NK-92 (cell line): ENCODE measurements around the gene WDR64.
"Not testable (repeated sequence)": the region's sequence is repeated elsewhere in the genome, so short reads cannot be mapped to it uniquely, and the experiment has no call there.

Experiments
- DNase-seq: peaks from one replicate; lab custom pipeline; 2025; ENCODE audit not compliant: unreplicated experiment; lab: John Stamatoyannopoulos, UW

The WDR64 gene

DNA sequence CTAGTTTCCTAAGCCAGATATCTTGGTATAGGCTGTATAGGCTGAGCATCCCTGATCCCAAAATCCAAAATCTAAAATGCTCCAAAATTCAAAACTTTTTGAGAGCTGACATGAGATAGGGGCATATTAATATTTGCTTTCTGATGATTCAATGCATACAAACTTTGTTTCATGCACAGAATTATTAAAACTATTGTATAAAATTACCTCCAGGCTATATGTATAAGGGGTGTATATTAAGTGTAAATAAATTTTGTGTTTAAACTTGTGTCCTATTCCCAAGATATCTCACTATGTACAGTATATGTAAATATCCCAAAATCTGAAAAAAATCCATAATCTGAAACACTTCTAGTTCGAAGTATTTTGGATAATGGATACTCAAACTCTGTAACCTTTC lies 2.6 kb downstream of the WDR64 start:
- DNase-seq, result no peak

DNA sequence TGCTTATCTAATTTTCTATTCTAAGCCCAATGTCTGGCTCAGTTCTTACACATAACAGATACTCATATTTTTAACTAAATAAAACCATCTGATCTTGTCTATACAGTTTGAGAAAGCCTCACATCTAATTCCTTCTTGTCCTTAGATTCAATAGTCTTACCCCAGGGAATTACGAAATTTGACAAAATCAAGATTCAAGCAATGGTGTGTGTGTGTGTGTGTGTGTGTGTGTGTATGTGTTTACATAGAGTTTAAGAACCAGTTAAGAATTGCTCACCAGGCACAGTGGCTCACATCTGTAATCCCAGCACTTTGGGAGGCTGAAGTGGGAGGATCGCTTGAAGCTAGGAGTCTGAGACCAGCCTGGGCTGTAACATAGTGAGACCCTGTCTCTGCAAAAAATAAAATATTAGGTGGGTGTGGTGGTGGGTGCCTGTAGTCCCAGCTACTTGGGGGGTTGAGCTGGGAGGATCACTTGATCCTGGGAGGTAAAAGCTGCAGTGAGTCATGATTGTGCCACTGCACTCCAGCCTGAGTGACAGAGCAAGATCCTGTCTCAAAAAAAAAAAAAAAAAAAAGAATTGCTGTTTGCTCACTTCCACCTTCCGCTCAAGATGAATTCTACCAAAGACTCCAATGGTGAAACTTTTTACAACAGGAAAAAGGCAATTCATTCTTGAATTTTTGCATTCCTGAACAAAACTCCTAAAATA lies 6.2 kb downstream of the WDR64 start:
- no peak for DNase-seq

DNA sequence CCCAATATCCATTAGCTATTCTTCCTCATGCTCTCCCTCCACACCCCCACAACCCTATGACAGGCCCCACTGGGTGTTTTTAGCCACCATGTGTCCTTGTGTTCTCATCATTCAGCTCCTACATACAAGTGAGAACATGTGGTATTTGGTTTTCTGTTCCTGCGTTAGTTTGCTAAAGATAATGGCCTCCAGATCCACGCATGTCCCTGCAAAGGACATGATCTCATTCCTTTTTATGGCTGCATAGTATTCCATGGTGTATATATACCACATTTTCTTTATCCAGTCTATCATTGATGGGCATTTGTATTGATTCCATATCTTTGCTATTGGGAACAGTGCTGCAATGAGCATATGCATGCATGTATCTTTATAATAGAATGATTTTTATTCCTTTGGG lies 6.9 kb downstream of the WDR64 start:
- not testable (repeated sequence) for DNase-seq

DNA sequence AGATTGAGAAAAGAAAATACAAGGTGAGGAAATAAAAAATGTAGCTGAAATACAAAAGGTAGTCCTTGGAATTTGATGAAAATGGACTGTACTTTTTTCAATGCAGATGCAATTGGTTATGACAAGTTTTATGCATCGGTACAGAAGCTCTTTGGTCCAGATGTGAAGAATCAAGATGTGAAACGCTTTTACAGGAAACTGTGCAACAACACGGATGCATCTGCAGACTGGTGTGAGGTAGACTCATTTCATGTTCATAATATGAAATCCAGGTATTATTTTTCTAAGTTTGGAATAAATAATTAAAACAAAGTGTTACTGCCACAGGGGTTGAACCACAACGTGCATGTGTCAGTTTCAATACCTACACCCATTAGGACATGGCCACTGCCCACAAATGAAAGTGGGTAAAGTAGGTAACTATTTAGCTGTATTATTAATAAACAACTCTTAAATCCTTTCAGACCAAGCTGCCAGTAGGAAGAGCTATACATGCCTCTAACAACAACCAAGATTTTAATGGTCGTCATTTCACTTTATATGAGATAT lies 8.4 kb downstream of the WDR64 start:
- no peak for DNase-seq

GRCh38 chr1:241666419-241666818 lies 14.3 kb downstream of the WDR64 start:
- no peak for DNase-seq

DNA sequence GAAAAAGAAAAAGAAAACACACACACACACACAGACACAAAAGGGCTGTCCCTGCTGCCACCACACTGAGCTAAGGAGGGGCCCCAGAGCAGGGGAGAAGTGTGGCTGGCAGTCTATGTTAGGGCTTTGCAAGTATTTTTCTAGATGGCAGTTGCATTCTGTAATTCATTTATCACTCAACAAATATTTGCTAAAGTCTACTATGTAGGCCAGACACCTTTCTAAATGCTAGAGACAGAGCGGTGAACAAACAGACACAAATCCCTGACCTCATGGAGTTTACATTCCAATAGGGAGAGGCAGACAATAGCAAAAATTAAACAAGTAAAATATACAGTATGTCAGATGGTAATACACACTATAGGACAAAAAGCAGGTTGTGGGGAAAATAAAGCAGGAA lies 20.2 kb downstream of the WDR64 start:
- no peak for DNase-seq

DNA sequence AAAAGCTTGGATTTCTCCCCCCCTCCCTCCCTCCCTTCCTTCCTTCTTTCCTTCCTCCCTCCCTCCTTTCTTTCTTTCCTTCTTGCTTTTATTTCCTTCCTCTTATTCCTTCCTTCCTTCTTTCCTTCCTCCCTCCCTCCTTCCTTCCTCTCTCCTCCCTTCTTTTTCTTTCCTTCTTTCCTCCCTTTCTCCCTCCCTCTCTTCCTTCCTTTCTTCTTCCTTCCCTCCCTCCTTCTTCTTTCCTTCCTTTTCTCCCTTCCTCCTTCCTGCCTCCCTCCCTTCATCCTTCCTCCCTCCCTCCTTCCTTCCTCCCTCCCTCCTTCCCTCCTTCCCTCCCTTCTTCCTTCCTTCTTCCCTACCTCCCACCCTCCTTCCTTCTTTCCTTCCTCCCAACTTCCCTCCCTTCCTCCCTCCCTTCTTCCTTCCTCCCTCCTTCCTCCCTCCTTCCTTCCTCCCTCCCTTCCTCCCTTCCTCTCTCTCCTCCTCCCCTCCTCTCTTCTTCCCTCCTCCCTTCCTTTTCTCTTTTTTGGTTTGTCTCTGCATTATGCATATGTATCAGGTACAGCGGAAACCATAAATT lies 22.8 kb downstream of the WDR64 start:
- DNase-seq, result no peak

- no peak for DNase-seq
Observed at GRCh38 chr1:241675983-241676382, 23.9 kb downstream of the WDR64 start.

GRCh38 chr1:241677201-241677600 lies 25.1 kb downstream of the WDR64 start:
- no peak for DNase-seq

DNA sequence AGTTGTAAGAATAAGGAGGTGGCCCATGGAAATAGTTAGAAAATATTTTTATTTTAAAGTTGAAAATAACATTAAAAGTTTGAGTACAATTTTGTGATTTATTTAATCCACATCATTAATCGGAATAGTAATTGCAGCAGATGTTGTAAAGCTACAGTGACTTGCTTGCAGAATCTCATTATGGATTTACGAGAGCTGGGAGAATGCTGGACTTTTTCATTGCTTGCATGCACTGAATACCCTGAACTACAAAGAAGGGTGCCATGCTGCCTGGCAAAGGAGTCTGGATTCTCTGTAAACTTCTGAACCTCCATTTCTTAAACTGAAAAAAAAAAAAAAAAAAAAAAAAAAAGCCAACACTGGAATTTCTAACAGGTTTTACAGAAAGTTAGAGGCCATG lies 26.5 kb downstream of the WDR64 start:
- no peak for DNase-seq

DNA sequence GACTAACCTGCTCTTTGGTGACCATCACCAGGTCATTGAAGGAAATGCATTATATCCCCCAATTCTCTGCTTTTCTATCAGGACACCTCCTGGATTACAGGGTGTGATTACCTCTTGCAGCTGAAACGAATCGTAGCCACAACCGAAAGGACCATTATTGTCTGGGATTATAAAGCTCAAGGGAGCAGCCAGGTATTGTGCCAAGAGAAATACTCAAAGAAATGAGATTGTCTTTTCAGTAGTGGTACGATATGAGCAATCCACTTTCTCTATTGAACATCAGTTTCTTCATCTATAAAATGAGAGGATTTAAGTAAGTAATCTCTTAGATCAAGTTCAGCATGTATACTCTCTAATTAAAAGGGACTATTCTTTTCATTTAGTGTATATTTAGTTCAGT lies 27.3 kb downstream of the WDR64 start:
- DNase-seq, result no peak

DNA sequence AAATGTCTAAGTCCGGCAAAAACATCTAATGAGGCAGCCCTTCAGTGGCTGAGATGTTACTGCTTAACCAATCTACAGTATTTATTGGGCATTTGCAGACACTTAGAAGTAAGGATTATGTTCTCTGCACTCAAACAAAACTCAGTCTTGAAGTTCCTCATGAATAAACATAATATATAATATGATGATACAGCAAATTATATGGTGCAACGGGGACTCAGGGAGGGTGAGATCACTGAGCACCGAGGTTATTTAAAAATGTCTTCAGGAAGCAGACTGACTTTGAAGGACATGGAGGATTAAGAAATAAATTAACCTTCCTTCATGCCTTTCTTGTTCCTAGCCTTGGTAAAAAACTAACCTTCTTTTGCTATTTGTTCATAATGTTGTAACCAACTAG lies 27.9 kb downstream of the WDR64 start:
- no peak for DNase-seq

GRCh38 chr1:241681861-241682448 lies 29.9 kb downstream of the WDR64 start:
- DNase-seq, result not testable (repeated sequence)

GRCh38 chr1:241682921-241683320 lies 30.8 kb downstream of the WDR64 start:
- no peak for DNase-seq

- DNase-seq, result no peak
Observed at GRCh38 chr1:241684108-241684507, 32.0 kb downstream of the WDR64 start.

DNA sequence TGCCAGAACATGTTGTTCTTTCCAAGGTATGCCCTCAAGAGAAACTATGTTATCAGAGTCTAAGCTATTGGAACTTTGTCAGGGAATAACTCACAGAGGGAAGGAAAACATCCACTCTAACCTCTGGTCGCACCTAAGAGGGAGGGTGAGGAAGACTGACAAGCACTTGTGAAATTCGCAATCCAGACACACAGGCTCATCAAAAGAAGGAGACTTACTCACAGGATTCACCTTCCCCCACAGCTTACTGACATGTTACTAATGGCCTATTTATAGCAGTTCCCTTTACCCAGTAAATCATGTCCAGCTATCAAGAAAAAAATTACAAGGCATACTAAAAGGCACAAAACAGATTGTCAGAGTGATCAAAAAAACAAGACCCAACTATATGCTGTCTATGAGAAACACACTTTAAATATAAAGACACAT lies 36.9 kb downstream of the WDR64 start:
- no peak for DNase-seq

DNA sequence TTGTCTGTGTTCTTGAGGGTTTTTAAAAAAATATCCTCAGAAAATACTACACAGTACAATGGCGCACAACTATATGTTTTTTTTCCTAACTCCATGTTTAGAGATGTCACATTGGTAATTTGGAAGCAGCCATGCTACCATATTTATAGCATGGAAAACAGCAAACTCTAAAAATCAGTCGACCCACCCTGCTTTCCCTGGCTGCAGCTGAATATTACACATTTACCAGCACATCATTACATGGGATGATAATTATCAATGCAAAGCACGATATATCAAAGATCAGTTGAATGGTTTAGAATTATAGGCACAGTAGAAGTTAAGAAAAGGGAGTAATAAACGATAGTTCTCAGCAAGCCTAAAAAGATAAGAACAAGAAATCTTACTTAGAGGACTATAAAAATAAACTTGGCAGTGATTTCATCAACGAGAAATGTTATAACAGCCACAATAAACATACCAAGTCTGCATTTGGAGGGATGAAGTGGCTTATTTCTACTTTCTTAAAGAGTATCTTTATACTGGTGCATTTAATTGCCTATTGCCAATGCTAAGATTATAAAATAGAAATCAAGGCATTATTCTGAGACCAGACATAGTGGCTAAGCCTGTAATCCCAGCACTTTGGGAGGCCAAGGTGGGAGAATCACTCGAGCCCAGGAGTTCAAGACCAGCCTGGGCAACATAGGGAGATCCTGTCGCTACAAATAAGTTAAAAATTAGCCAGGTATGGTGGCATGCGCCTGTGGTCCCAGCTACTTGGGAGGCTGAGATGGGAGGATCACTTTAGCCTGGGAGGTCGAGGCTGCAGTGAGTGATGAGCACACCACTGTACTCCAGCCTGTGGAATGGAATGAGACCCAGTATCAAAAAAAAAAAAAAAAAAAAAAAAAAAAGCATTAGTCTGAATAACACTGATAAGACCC lies 43.4 kb downstream of the WDR64 start:
- DNase-seq, result no peak

GRCh38 chr1:241696172-241696814 lies 44.2 kb downstream of the WDR64 start:
- DNase-seq, result no peak

- no peak for DNase-seq
Observed at GRCh38 chr1:241696815-241697639, 44.9 kb downstream of the WDR64 start.

GRCh38 chr1:241697640-241698018 lies 45.5 kb downstream of the WDR64 start:
- DNase-seq, result no peak
